ENCODE measurements around the gene TBC1D9.

- TF ChIP-seq CTCF (IDR thresholded peaks at IDR 0.05) (no peak), POLR2A (IDR thresholded peaks at IDR 0.05) (no peak)
Observed at GRCh38 chr4:140653718-140654494, 102.3 kb downstream of the TBC1D9 start.

Data from right lobe of liver (tissue), 4 donors.